Keratinocyte (primary cell): ENCODE data around the gene HNRNPK.

Experiments used
- CTCF ChIP-seq, 3 experiments: IDR thresholded peaks in 1 of 3; conservative IDR thresholded peaks in 1 of 3; optimal IDR thresholded peaks in 1 of 3; 2 replicates in 2 of 3; 3 replicates in 1 of 3; pipeline versions ENCODE3 to v1.5.1; 2011; ENCODE audit warnings: low read length in 3 of 3, mild to moderate bottlenecking in 3 of 3, moderate library complexity in 2 of 3, control low read depth in 1 of 3, inconsistent platforms in 1 of 3; ENCODE audit not compliant: insufficient read depth in 2 of 3; ENCODE audit errors: extremely low read depth in 1 of 3
- EZH2 ChIP-seq: IDR thresholded peaks from one replicate; pipeline ENCODE4 v1.6.1; 2012; ENCODE audit warnings: inconsistent platforms, mild to moderate bottlenecking, low read length, moderate library complexity

GRCh38 chr9:83940590-83941303 lies 39.3 kb downstream of the HNRNPK start:
- TF ChIP-seq CTCF (optimal IDR thresholded peaks at IDR 0.05 in 1 of 3, IDR thresholded peaks at IDR 0.05 in 1 of 3, conservative IDR thresholded peaks at IDR 0.05 in 1 of 3; ENCODE audit: extremely low read depth in 1 of 3, insufficient read depth in 2 of 3, low read length in 3 of 3) (no peak), EZH2 (no peak)
